ENCODE results near the gene HCST. TPM values are rescaled to one million over a fixed set of nuclear protein-coding genes. Genes with fewer than 3 reads are reported as not detected.
"Not testable (repeated sequence)": the region's sequence is repeated elsewhere in the genome, so short reads cannot be mapped to it uniquely, and the experiment has no call there.

HCST gene
- total and polyA plus RNA-seq, 5 donors, result 2.3 to 4.4 (median 2.6) TPM

DNA sequence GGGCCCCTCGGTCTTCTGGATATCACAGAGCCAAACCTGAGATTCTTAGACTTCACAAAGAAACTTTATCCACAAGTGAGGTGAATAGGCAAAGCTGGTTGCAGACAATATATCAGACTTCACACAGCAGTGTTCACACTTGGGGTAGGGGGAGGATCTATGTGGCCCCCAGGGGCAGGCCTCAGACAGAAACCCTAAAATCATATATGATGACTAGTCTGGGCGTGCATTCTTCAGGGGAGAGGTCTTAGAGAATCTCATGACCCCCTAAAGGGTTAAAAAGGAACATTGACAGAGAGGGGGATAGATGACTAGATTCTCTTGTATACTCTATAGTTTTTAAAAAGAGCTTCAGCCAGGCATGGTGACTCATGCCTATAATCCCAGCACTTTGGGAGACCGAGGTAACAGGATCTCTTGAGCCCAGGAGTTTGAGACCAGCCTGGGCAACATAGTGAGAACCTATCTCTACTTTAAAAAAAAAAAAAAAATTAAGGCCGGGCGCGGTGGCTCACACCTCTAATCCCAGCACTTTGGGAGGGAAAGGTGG lies 2.9 kb downstream of the HCST start:
- Histone ChIP-seq H3K4me1 (ENCODE audit: control insufficient read depth, insufficient read depth, low read length) (no peaks in the 10 kb centered on the region), H3K9me3 (ENCODE audit: control insufficient read depth, low read length) (no peaks in the 10 kb centered on the region), H3K4me3 (ENCODE audit: low read length) (no peak overlapping the region), H3K27me3 (ENCODE audit: control insufficient read depth, insufficient read depth) (no peaks in the 10 kb centered on the region), H3K27ac (ENCODE audit: low read length) (no peak overlapping the region)
- intact Hi-C loops (cut with DNase I), result no loop called here
- 76% methylated on average over 6 of the region's 6 CpGs for WGBS
- DNase-seq (no peak), ATAC-seq (no peak)

DNA sequence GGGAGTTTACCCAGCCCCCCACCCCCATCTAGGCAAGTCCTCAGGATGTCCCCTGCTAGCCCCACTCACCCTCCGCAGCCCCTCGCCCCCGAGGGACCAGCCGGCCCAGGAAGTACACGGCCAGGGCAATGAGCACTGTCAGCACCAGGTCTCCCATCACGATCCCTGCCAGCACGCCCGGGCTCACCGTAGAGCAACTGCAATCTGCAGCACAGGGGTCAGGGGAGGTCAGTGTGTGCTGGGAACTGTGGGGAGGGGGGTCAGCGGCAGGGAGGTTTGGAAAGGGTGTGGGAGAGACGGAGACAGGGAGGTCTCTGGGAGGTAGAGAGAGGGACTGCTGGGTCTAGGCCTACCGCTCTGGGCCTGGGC lies 5.0 kb downstream of the HCST start:
- Histone ChIP-seq H3K4me1 (ENCODE audit: control insufficient read depth, insufficient read depth, low read length) (no peaks in the 10 kb centered on the region), H3K4me3 (ENCODE audit: low read length) (no peak overlapping the region), H3K27me3 (ENCODE audit: control insufficient read depth, insufficient read depth) (no peaks in the 10 kb centered on the region), H3K27ac (ENCODE audit: low read length) (no peak overlapping the region), H3K9me3 (ENCODE audit: control insufficient read depth, low read length) (no peaks in the 10 kb centered on the region)
- intact Hi-C loops (cut with DNase I), result no loop called here
- 33% methylated on average over 12 of the region's 12 CpGs for WGBS
- DNase-seq (peak in 1 of 3 donors; percentile 66), ATAC-seq (no peak)

DNA sequence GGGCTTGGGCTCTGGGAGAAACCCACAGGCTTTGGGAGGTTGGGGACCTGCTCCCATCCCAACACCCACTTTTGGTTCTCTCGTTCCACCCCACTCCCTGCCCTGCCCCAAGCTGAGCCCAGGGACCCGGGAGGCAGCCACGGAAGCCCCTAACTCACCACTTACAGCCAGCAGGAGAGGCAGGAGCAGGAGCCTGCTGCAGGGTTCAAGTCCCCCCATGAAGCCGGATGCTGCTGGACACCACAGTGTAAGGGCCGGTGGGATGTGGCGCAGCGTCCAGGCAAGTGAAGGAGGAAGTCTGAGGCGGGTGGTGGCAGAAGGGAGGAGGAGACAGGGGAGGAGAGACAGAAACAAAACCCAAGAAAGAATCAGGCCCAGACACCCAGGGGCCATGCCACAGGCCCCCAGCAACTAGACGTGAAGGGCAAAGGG lies 5.7 kb downstream of the HCST start, which contains the start of gene TYROBP:
Gene TYROBP, minus strand, starts transcription at position 286 of the 432 bp plus-strand sequence. Its CDS starts 67 bp downstream, at position 219.
- peak in 2 of 3 donors; percentile 77 to 79 for DNase-seq
- H3K9me3 ChIP-seq (ENCODE audit: control insufficient read depth, low read length), result no peaks in the 10 kb centered on the region
- H3K4me3 ChIP-seq (ENCODE audit: low read length), result no peak within 1 kb of the TSS
- intact Hi-C loops (cut with DNase I), result no loop called here
- H3K27ac ChIP-seq (ENCODE audit: low read length), result peak within 1 kb of the TSS; percentile 19
- no peaks in the 10 kb centered on the region for H3K4me1 ChIP-seq (ENCODE audit: control insufficient read depth, insufficient read depth, low read length)
- peak; percentile 27 to 38 for ATAC-seq
- 54% methylated on average over 9 of the region's 9 CpGs for WGBS
- H3K27me3 ChIP-seq (ENCODE audit: control insufficient read depth, insufficient read depth), result no peaks in the 10 kb centered on the region

DNA sequence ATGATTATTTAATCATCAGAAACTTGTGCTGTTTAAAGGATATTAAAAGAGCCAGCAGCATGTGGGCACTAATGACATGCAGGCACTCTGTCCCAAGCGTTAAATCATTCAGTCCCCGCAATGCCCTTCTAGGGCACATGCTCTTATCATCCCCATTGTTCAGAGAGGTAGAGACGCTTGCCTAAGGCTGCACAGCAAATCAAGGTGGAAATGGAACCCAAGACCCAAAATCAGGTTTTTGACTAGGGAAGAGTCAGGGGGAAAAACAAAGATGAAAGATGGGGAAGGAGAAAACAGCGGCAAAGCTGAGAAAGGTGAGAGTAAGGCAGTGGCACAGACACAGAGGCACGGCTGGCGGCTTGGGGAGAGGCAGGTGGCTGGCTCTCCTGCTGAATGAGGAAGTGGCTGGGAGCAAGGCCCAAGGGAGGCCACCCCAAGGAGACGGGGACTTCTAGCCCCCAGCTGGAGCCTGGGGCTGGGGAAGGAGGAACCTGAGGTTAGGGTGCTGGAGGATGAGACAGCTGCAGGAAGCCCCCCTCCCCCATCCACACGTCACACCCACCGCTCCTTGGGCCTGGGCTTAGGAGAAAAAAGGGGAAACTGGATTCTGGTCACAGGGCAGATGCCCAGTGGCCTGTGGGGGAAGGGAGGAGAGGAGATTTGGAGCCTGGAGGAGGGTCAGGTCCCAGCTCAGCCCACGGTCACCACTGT lies 6.8 kb downstream of the HCST start:
- Histone ChIP-seq H3K9me3 (ENCODE audit: control insufficient read depth, low read length) (no peaks in the 10 kb centered on the region), H3K27ac (ENCODE audit: low read length) (peak overlapping the region; percentile 19), H3K4me3 (ENCODE audit: low read length) (no peak overlapping the region), H3K27me3 (ENCODE audit: control insufficient read depth, insufficient read depth) (no peaks in the 10 kb centered on the region), H3K4me1 (ENCODE audit: control insufficient read depth, insufficient read depth, low read length) (no peaks in the 10 kb centered on the region)
- whole genome bisulfite sequencing, result 73% methylated on average over 10 of the region's 10 CpGs
- ATAC-seq (peak; percentile 75 to 80), DNase-seq (peak; percentile 75 to 90 (median 88))
- intact Hi-C loops (cut with DNase I), result no loop called here

DNA sequence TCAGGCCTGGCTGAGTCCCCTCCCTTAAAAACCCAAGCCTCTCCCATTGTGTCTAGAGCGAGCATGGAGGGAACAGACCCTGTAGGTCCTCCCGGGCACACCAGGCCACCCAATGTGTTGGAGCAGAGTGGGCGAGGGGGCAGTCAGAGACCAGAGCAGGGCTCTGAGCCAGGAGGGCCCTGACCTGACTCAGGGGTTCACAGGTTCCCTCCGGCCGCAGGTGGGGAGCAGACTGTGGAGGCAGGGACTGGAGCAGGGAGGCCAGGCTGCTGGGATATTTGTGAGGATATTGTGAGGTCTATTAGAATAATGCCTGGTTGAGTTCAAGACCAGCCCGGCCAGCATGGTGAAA lies 7.3 kb downstream of the HCST start:
- Histone ChIP-seq H3K27ac (ENCODE audit: low read length) (no peak overlapping the region), H3K27me3 (ENCODE audit: control insufficient read depth, insufficient read depth) (no peaks in the 10 kb centered on the region), H3K4me3 (ENCODE audit: low read length) (no peak overlapping the region), H3K4me1 (ENCODE audit: control insufficient read depth, insufficient read depth, low read length) (no peaks in the 10 kb centered on the region), H3K9me3 (ENCODE audit: control insufficient read depth, low read length) (no peaks in the 10 kb centered on the region)
- DNase-seq (no peak), ATAC-seq (no peak)
- WGBS, result 70% methylated on average over 6 of the region's 6 CpGs
- intact Hi-C loops (cut with DNase I), result no loop called here

DNA sequence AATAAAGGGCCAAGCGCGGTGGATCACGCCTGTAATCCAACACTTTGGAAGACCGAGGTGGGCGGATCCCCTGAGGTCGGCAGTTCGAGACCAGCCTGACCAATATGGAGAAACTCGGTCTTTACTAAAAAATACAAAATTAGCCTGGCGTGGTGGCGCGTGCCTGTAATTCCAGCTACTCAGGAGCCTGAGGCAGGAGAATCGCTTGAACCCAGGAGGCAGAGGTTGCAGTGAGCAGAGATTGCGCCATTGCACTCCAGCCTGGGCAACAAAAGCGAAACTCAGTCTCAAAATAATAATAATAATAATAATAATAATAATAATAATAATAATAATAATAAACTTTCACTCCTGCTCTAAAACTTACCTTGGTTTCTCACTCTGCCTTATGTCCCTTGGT lies 8.0 kb downstream of the HCST start:
- H3K4me3 ChIP-seq (ENCODE audit: low read length); H3K9me3 ChIP-seq (ENCODE audit: control insufficient read depth, low read length); H3K27ac ChIP-seq (ENCODE audit: low read length); H3K4me1 ChIP-seq (ENCODE audit: control insufficient read depth, insufficient read depth, low read length); ATAC-seq; H3K27me3 ChIP-seq (ENCODE audit: control insufficient read depth, insufficient read depth); intact Hi-C loops (cut with DNase I): not testable (repeated sequence)
- 91% methylated on average over 14 of the region's 14 CpGs for WGBS
- DNase-seq, result peak in 1 of 3 donors; percentile 18

DNA sequence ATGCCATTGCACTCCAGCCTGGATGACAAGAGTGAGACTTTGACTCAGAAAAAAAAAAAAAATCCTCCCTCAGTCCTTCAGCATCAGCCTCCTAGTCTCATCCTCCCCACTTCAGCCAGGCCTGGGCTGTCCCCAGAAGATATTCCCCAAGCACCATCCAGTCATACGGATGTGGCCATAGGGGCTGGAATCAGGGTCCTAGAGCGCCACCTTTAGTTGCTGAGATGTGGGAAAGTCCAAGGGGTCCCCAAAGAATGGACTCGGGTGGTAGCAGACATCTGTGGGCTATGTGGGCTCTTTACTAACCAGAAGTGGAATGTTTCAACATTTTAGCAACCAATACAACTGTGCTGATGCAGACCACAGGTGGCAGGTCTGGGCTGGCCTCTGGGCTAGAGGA lies 8.8 kb downstream of the HCST start:
- ATAC-seq (no peak), DNase-seq (peak in 1 of 3 donors; percentile 9)
- WGBS, result 27% methylated on average over 3 of the region's 3 CpGs
- no peaks in the 10 kb centered on the region for H3K27me3 ChIP-seq (ENCODE audit: control insufficient read depth, insufficient read depth)
- no peak overlapping the region for H3K4me3 ChIP-seq (ENCODE audit: low read length)
- no peaks in the 10 kb centered on the region for H3K9me3 ChIP-seq (ENCODE audit: control insufficient read depth, low read length)
- intact Hi-C loops (cut with DNase I), result no loop called here
- H3K27ac ChIP-seq (ENCODE audit: low read length), result no peak overlapping the region
- no peaks in the 10 kb centered on the region for H3K4me1 ChIP-seq (ENCODE audit: control insufficient read depth, insufficient read depth, low read length)

DNA sequence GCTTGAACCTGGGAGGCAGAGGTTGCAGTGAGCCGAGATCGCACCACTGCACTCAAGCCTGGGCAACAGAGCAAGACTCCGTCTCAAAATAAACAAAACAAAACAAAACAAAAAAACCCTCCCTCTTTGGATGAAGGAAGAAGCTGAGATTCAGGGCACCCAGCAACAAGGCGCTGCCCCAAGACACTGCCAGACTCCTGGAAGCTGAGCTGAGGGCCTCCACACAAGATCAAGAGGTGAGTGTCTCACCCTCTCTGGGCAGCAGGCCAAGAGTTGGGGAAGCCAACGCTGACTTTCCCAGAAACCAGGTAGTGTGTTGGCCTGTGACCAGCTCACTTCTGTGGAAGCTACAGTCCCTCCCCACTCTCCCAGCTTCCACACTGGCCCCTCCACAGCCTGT lies 9.5 kb downstream of the HCST start:
- H3K4me1 ChIP-seq (ENCODE audit: control insufficient read depth, insufficient read depth, low read length), result no peaks in the 10 kb centered on the region
- H3K4me3 ChIP-seq (ENCODE audit: low read length), result no peak overlapping the region
- intact Hi-C loops (cut with DNase I), result no loop called here
- no peaks in the 10 kb centered on the region for H3K27me3 ChIP-seq (ENCODE audit: control insufficient read depth, insufficient read depth)
- DNase-seq (peak in 1 of 3 donors; percentile 36), ATAC-seq (no peak)
- no peaks in the 10 kb centered on the region for H3K9me3 ChIP-seq (ENCODE audit: control insufficient read depth, low read length)
- 64% methylated on average over 5 of the region's 5 CpGs for WGBS
- H3K27ac ChIP-seq (ENCODE audit: low read length), result no peak overlapping the region

DNA sequence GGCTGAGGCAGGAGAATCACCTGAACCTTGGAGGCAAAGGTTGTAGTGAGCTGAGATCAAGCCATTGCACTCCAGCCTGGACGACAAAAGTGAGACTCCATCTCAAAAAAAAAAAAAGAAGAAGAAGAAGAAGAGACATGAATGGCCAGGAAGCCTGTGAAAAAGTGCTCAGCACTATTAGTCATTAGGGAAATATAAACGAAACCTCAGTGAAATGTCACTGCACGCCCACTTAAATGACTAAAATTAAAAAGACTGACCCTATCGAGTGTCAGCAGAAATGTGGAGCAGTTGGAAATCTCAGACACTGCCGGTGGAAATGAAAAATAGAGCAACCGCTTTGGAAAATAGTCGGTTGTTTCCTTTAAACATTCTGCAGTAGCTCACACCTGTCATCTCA lies 11.3 kb downstream of the HCST start:
- intact Hi-C loops (cut with DNase I), result no loop called here
- 56% methylated on average over 7 of the region's 7 CpGs for WGBS
- Histone ChIP-seq H3K9me3 (ENCODE audit: control insufficient read depth, low read length) (no peaks in the 10 kb centered on the region), H3K4me3 (ENCODE audit: low read length) (no peak overlapping the region), H3K27me3 (ENCODE audit: control insufficient read depth, insufficient read depth) (no peaks in the 10 kb centered on the region), H3K27ac (ENCODE audit: low read length) (no peak overlapping the region), H3K4me1 (ENCODE audit: control insufficient read depth, insufficient read depth, low read length) (no peaks in the 10 kb centered on the region)
- DNase-seq, result peak in 1 of 3 donors; percentile 0
- ATAC-seq, result no peak

DNA sequence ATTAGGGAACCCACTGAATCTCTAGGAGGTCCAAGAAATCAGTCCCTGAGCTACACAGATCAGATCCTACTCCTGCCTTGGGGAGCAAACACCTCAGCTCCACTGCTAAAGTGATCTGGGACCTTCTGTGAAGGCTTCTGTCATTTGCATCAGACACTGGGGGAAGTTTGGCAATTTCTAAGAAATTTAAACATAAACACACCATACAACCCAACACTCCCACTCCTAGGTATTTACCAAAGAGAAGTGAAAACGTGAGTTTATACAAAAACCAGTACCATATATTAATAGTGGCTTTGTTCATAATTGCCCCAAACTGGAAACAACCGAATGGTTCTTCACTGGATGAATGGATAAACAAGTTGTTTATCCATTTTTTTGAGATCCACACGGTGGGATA lies 13.1 kb downstream of the HCST start:
- Histone ChIP-seq H3K4me1 (ENCODE audit: control insufficient read depth, insufficient read depth, low read length) (no peaks in the 10 kb centered on the region), H3K27ac (ENCODE audit: low read length) (no peak overlapping the region), H3K9me3 (ENCODE audit: control insufficient read depth, low read length) (no peaks in the 10 kb centered on the region), H3K4me3 (ENCODE audit: low read length) (no peak overlapping the region), H3K27me3 (ENCODE audit: control insufficient read depth, insufficient read depth) (no peaks in the 10 kb centered on the region)
- no peak for ATAC-seq
- no peak for DNase-seq
- intact Hi-C loops (cut with DNase I), result no loop called here
- 64% methylated on average over 3 of the region's 3 CpGs for WGBS

DNA sequence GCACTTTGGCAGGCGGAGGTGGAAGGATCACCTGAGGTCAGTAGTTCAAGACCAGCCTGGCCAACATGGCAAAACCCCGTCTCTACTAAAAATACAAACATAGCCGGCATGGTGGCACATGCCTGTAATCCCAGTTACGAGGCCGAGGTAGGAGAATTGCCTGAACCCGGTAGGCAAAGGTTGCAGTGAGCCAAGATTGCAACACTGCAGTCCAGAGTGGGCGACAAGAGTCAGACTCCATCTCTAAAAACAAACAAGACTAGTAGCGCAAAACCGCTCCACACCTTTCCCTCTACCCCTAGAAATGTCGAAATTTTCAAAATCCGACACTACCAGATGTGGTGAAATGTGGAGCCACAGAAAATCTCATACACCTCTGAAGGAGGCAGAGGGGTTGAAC lies 17.0 kb downstream of the HCST start:
- intact Hi-C loops (cut with DNase I), result no loop called here
- Histone ChIP-seq H3K9me3 (ENCODE audit: control insufficient read depth, low read length) (no peaks in the 10 kb centered on the region), H3K4me1 (ENCODE audit: control insufficient read depth, insufficient read depth, low read length) (no peaks in the 10 kb centered on the region), H3K27me3 (ENCODE audit: control insufficient read depth, insufficient read depth) (no peaks in the 10 kb centered on the region), H3K27ac (ENCODE audit: low read length) (no peak overlapping the region), H3K4me3 (ENCODE audit: low read length) (no peak overlapping the region)
- ATAC-seq, result no peak
- 90% methylated on average over 11 of the region's 11 CpGs for WGBS
- peak in 1 of 3 donors; percentile 2 for DNase-seq

All from right cardiac atrium (tissue), 5 donors.